GF-D8 (cell line): ENCODE results near the gene CUL1.

Source experiments
- DNase-seq: peaks from one replicate; lab custom pipeline; 2025; lab: John Stamatoyannopoulos, UW

Gene CUL1

GRCh38 chr7:148761499-148762278 lies 63.0 kb downstream of the CUL1 start:
- DNase-seq: no peak

- DNase-seq: no peak
Measured at GRCh38 chr7:148763622-148764021, 64.9 kb downstream of the CUL1 start.

DNA sequence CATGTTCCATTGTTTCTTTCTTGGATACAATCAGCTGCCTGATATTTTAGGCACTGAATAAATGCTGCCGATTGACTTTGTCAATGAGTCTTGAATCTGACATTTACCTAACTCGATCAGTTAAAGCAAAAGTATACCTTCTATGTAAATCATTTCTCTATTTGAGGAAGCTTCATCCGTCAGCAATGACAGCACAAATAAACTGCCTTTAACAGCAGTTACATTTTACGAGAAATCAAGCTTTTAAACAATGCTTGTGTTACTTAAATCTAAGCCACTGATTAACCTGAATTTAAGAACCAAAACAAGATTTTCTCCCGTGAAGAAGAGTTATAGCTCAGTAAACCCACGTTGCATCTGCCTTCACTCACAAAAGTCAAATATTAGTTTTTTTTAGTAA lies 71.3 kb downstream of the CUL1 start:
- DNase-seq: no peak

GRCh38 chr7:148772297-148773089 lies 73.8 kb downstream of the CUL1 start:
- no peak for DNase-seq

DNA sequence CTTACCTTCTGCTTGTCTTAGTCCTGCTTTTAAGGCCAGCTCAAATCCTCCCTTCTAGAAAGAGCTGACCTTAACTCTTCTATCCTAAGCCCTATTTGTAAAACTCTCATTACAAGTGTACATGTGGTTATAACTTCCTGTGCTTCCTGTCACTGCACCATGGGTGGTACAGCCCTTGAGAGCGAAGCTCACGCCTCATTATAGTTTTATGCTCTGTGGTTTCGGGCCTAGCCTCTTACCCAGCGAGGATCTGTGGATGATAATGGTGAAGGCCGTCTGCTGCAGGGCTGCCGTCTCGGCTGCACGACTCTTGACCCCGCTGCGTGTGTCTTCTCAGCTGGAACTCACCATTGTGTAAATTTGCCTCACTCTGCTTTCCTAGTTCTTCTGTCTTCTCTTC lies 74.6 kb downstream of the CUL1 start:
- DNase-seq: peak; percentile 26

- no peak for DNase-seq
Measured at GRCh38 chr7:148774471-148774870, 75.8 kb downstream of the CUL1 start.

DNA sequence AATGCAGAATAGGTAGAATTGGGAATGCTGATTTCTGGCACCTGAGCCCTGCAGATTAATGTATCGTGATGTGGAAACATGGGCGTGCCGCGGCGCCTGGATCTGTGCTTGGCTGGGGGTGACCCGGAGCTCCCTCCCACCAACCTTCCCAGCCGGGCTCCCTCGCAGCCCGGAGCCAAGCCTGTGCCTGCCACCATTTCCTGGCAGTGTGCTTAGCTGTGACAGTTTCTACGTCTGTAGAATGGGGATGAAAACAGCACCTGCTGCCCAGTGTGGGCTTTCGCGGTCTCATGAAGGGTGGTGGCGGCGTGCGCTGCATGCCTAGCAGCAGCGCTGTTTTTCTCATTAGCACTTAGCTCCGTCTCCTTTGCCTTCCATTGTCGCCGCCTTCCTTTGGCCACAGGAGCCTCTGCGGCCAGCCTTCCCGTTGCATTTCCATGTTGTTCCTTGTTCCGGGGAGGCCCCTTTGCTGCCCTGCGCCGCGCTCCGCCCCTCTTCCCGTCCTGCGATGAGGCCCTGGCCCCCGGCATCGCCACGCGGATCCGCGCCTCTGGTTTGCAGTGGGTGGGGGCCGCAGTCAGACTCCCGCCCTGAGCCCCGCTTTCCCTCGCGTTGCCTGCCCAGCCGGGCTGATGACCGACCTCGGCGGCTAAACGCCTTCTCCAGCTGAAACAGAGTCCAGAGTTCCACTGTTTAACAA lies 84.2 kb downstream of the CUL1 start:
- DNase-seq: no peak

- DNase-seq: no peak
Measured at GRCh38 chr7:148783801-148784527, 85.3 kb downstream of the CUL1 start.

GRCh38 chr7:148787571-148788295 lies 89.0 kb downstream of the CUL1 start:
- DNase-seq: no peak

GRCh38 chr7:148789220-148789619 lies 90.5 kb downstream of the CUL1 start:
- DNase-seq: no peak

DNA sequence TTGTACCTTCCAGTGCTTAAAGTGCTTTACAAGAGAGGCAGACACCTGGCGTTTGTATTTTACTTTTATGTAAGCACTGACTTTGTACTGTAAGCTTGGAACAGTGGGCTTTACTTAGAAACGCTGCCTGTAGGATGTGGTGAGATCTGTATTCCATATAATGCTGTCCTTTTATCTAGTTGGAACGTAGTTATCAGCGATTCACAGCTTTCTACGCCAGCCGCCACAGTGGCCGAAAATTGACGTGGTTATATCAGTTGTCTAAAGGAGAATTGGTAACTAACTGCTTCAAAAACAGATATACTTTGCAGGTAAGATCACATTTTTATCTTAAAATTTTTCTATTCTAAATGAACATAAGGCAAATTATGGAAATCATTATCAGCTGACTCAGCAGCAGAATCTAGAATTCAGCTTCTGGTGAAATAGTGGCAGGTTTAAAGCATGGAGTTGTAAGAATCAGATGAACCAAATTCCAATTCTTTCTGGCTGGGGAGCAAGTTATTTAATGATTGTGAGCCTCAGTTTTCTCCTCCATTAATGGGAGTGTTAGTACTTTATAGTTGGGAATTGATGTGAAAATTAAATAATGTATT lies 91.5 kb downstream of the CUL1 start:
- no peak for DNase-seq

GRCh38 chr7:148790850-148791249 lies 92.1 kb downstream of the CUL1 start:
- no peak for DNase-seq

GRCh38 chr7:148791546-148791945 lies 92.8 kb downstream of the CUL1 start:
- DNase-seq: no peak

DNA sequence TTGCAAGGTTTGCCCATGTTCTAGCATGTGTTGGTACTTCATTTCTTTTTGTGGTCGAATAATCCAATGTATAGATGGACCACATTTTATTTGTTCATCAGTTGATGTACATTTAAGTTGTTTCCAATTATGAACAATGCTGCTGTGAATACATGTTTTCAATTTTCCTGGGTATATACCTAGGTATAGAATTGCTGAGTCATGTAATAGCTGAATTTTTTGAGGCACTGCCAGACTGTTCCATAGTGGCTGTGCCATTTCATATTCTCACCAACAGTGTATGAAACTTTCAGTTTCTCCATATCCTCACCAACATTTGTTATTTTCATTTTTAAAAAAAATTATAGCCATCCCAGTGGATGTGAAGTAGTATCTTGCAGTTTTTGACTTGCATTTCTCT lies 94.9 kb downstream of the CUL1 start:
- DNase-seq: no peak

DNA sequence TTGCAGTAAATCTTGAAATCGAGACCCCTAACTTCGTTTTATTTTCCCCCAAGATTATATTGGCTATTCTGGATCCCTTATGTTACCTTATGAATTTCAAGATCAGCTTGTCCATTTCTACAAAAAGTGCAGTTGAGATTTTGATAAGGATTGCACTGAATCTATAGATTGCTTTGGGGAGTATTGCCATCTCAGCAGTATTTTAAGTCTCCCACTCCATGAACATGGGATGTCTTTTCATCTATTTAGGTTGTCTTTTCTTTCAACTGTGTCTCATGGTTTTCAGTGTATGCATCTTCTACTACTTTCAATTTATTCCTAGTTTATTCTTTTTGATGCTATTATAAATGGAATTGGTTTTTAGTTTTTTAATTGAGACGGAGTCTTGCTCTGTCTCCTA lies 95.8 kb downstream of the CUL1 start:
- DNase-seq: no peak

- no peak for DNase-seq
Measured at GRCh38 chr7:148796841-148797240, 98.1 kb downstream of the CUL1 start.

GRCh38 chr7:148799893-148800555 lies 101.3 kb downstream of the CUL1 start:
- no peak for DNase-seq

DNA sequence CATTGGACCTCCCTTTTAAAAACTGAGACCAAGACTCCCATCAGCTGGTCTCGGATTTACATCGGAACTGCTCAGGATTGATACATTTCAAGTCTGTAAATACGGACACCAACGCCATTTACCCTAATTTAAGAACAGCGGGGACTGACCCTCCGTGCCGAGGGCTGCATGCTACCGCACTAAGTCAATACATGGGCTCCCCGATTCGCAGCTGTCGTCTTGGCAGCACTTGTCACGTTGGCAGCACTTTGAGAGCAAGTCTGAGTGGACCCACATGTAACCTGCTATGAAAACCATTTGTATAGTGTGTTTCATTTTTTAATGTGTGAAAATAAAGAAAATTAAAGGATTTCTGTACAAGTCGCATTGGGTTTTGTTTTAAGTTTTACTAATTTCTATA lies 102.0 kb downstream of the CUL1 start:
- no peak for DNase-seq

- no peak for DNase-seq
Measured at GRCh38 chr7:148802101-148802493, 103.4 kb downstream of the CUL1 start.

- no peak for DNase-seq
Measured at GRCh38 chr7:148803094-148803493, 104.4 kb downstream of the CUL1 start.
